AG04450 (cell line): Measurements from ENCODE around the gene SERPINA6. TPM values are rescaled to one million over a fixed set of nuclear protein-coding genes. Genes with fewer than 3 reads are reported as not detected.
"Not testable (repeated sequence)": the region's sequence is repeated elsewhere in the genome, so short reads cannot be mapped to it uniquely, and the experiment has no call there.

Source experiments
- CTCF ChIA-PET: fragments of 300-600, 350-600 bp; formaldehyde crosslinking; extraction: SDS; loops from one replicate; lab custom pipeline; 2022; ENCODE audit warnings: antibody characterized with exemption, inconsistent platforms; lab: Charles Lee
- POLR2A ChIA-PET: fragments of 350-600 bp; formaldehyde crosslinking; extraction: SDS; loops from one replicate; lab custom pipeline; 2021; ENCODE audit warnings: antibody characterized with exemption, inconsistent platforms; lab: Yijun Ruan, JAX
- DNase-seq: peaks from one replicate; pipeline ENCODE4 v3.0.0-alpha.2; 2011; ENCODE audit warnings: low read depth, low spot score
- H3K27ac ChIP-seq: one replicate; pipeline ENCODE4 v1.5.1; 2012; ENCODE audit warnings: low read depth, low read length, control low read depth
- H3K27me3 ChIP-seq: one replicate; pipeline ENCODE4 v1.6.0; 2012; ENCODE audit warnings: low read length; ENCODE audit not compliant: control insufficient read depth, insufficient read depth
- H3K4me3 ChIP-seq: 2 replicates; pipeline ENCODE4 v1.5.1; 2011; ENCODE audit warnings: mild to moderate bottlenecking, low read depth, low read length, control low read depth
- H3K9me3 ChIP-seq: 2 replicates; pipeline ENCODE4 v1.5.1; 2012; ENCODE audit warnings: low read length; ENCODE audit not compliant: control insufficient read depth, insufficient read depth
- polyA plus RNA-seq: library from polyadenylated mRNA; depleted of rRNA; stranded (reverse); fragments of >200 nt; gene quantifications from 2 replicates; pipeline ENCODE4 v1.2.3, GENCODE V29; 2011
- TF ChIP-seq, protein P1 (sequence below): IDR thresholded peaks from 2 replicates; pipeline ENCODE4 v1.5.1; 2011; ENCODE audit warnings: low read depth, low read length, control low read depth, inconsistent platforms

The SERPINA6 gene
- polyA plus RNA-seq, 1 experiment = not detected

DNA sequence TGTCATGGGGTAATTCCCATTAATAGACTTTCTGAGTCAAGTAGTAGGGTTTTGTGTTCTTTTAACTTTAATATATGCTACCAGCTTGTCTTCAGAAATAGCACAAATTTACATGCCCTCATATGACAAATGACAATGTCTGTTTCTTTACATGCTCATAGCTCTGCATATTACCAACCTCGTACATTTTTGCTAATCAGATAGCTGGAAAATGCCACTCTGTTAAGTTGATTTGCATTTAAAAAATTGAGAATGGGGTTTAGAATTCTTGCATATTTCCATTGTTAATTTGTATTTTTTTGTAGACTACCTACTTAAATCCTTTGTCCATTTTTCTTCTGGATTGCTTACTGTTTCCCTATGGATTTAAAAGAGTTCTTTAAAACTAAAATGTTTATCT, 34.0 kb upstream of the SERPINA6 start:
- Histone ChIP-seq H3K27me3 (peaks cover 2% of the 10 kb centered on the region), H3K27ac (no peak overlapping the region), H3K9me3 (no peaks in the 10 kb centered on the region), H3K4me3 (no peak overlapping the region)
- ChIA-PET POLR2A (no interaction called here), CTCF (interaction anchor here (2.5 kb wide), 1 partner anchor 129 kb away, joined by 21 read pairs; no protein-coding TSS in a partner anchor)
- TF ChIP-seq, protein P1, sequence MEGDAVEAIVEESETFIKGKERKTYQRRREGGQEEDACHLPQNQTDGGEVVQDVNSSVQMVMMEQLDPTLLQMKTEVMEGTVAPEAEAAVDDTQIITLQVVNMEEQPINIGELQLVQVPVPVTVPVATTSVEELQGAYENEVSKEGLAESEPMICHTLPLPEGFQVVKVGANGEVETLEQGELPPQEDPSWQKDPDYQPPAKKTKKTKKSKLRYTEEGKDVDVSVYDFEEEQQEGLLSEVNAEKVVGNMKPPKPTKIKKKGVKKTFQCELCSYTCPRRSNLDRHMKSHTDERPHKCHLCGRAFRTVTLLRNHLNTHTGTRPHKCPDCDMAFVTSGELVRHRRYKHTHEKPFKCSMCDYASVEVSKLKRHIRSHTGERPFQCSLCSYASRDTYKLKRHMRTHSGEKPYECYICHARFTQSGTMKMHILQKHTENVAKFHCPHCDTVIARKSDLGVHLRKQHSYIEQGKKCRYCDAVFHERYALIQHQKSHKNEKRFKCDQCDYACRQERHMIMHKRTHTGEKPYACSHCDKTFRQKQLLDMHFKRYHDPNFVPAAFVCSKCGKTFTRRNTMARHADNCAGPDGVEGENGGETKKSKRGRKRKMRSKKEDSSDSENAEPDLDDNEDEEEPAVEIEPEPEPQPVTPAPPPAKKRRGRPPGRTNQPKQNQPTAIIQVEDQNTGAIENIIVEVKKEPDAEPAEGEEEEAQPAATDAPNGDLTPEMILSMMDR = no peak
- DNase-seq = no peak

DNA sequence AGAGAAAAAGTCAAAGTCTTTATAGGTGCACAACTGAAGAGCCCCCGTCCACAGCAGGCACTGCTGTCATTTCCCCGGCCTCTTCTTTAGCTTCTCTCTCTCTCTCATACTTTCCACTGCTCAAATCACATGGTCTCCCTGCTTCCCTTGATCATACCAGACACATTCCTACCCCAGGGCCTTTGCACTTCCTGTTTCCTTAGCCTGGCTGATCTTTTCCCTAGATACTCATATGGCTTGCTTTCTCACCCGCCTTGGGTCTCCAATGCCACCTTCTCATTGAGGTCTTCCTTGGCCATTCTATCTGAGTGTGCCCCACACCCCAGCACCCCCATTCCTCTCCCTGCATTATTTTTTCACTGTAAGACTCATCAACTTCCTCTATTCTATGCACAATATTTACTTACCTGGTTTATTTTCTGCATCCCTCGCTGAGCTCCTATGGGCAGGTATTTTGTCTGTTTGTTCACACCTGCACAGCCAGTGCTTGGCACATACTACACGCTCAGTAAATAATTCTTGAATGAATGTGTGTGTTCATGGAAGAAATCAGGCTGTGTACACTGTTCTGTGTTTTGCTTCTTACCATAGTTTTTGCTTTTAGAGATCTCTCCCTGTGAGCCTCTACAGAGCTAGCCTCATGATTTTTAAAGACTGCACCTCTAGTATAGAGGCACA, 33.4 kb upstream of the SERPINA6 start:
- CTCF ChIA-PET = interaction anchor here (1.4 to 2.5 kb wide), 3 partner anchors 57 to 131 kb away, joined by 3 to 21 read pairs (median 3); no protein-coding TSS in a partner anchor
- Histone ChIP-seq H3K4me3 (no peak overlapping the region), H3K27me3 (peaks cover 2% of the 10 kb centered on the region), H3K9me3 (no peaks in the 10 kb centered on the region), H3K27ac (no peak overlapping the region)
- POLR2A ChIA-PET = no interaction called here
- DNase-seq = no peak
- TF ChIP-seq, protein P1 = no peak

DNA sequence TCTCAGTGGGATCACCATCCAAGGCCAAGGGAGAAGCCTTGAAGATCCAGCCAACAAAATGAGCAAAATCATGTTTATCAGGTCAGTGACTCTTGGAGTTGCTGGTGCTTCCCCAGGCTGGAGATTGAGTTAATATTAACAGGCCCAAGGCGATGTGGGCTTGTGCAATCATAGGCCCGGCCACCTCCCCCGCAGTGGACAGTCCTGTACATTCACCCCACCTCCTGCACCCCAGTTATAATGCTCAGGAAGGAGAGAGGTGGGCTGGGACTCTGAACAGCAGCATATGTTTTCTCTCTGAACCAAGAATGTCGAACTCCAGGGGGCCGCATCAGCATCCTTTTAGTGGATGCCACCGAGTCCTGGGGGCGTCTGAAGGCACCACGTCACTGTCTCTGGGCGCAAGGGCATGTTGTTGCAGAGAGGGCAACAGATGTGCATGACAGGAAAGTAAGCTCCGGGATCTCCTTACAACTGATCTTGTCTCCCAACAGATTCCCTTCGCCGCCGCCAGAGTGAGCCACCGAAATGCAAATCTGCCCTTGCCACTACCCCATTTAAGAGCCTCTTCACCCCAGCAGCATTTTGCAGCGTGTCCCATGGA, 32.2 kb upstream of the SERPINA6 start:
- Histone ChIP-seq H3K27me3 (no peaks in the 10 kb centered on the region), H3K9me3 (no peaks in the 10 kb centered on the region), H3K4me3 (no peak overlapping the region), H3K27ac (no peak overlapping the region)
- POLR2A ChIA-PET = interaction anchor here (0.9 kb wide), 1 partner anchor 13 kb away, joined by 3 read pairs; no protein-coding TSS in a partner anchor
- CTCF ChIA-PET = interaction anchor here (0.7 to 2.5 kb wide), 6 partner anchors 10 to 185 kb away, joined by 3 to 21 read pairs (median 3); no protein-coding TSS in a partner anchor
- TF ChIP-seq, protein P1 = peak; percentile 70
- DNase-seq = peak; percentile 26

DNA sequence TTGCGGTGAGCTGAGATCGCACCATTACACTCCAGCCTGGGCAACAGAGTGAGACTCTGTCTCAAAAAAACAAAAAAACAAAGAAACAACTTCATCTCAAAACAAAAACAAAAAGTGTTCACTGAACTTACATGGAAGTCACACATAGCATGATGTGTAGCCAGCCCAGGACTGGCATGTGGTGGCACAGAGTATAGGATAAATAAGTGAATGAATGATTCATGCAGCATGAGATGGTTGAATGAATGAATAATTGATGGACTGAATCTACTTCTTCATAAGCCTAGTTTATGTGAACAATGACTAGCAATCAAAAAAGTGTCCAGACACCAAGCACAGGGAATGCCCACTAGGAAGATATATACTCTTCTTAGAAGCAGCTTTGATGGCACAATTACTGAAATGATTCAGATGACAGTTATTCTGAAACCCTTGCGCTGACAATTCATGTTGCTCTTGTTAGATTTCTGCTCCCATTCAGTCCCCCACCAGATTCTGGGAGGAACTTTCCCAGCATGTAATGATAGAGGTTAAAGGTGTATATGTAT, 31.6 kb upstream of the SERPINA6 start:
- Histone ChIP-seq H3K27me3 (no peaks in the 10 kb centered on the region), H3K4me3 (no peak overlapping the region), H3K9me3 (no peaks in the 10 kb centered on the region), H3K27ac (no peak overlapping the region)
- TF ChIP-seq, protein P1 = no peak
- ChIA-PET POLR2A (interaction anchor here (0.9 kb wide), 1 partner anchor 13 kb away, joined by 3 read pairs; no protein-coding TSS in a partner anchor), CTCF (interaction anchor here (0.7 to 2.5 kb wide), 6 partner anchors 9 to 186 kb away, joined by 3 to 21 read pairs (median 3); no protein-coding TSS in a partner anchor)
- no peak for DNase-seq

DNA sequence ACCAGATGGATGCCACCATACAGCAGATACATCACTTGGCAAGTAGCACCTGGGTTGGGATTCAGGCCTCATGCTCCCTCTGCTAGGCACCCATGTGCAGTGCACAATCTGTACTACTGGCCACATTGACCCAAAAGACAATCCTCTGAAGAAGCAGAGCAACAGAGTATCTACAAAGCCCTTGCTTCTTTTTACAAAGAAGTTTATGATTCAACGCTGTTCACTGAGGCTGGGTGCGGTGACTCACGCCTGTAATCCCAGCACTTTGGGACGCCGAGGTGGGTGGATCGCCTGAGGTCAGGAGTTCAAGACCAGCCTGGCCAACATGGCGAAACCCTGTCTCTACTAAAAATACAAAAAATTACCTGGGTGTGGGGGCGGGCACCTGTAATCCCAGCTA, 31.1 kb upstream of the SERPINA6 start:
- H3K27ac ChIP-seq, H3K9me3 ChIP-seq, CTCF ChIA-PET, H3K4me3 ChIP-seq, DNase-seq, H3K27me3 ChIP-seq, POLR2A ChIA-PET: not testable (repeated sequence)
